Nephron (organoid): Measurements from ENCODE around the gene ACBD4.

Experiments used
- H3K27ac Mint-ChIP-seq, 3 experiments: 2 replicates each; pipeline ENCODE4 v1.8.0; 2020; ENCODE audit warnings: mixed read lengths in 3 of 3, mild to moderate bottlenecking in 2 of 3, moderate library complexity in 1 of 3
- H3K27me3 Mint-ChIP-seq: 2 replicates; pipeline ENCODE4 v1.8.0; 2021; ENCODE audit warnings: low read depth, mild to moderate bottlenecking, moderate library complexity, mixed read lengths
- H3K36me3 Mint-ChIP-seq: 2 replicates; pipeline ENCODE4 v1.8.0; 2020; ENCODE audit warnings: low read depth, mixed read lengths
- H3K4me1 Mint-ChIP-seq: 2 replicates; pipeline ENCODE4 v1.8.0; 2020; ENCODE audit warnings: mixed read lengths
- H3K4me3 Mint-ChIP-seq, 3 experiments: 2 replicates each; pipeline ENCODE4 v1.8.0; 2020; ENCODE audit warnings: mild to moderate bottlenecking in 3 of 3, mixed read lengths in 3 of 3, moderate library complexity in 2 of 3
- H3K9me3 Mint-ChIP-seq: 2 replicates; pipeline ENCODE4 v1.8.0; 2020; ENCODE audit warnings: mixed read lengths
- CTCF ChIP-seq, 3 experiments: fragments of 200-600 bp; sonication (generic); IDR thresholded peaks; one replicate each; pipeline ENCODE4 v1.5.0; 2021; ENCODE audit warnings: antibody characterized with exemption in 3 of 3; ENCODE audit not compliant: unreplicated experiment in 3 of 3

The ACBD4 gene

DNA sequence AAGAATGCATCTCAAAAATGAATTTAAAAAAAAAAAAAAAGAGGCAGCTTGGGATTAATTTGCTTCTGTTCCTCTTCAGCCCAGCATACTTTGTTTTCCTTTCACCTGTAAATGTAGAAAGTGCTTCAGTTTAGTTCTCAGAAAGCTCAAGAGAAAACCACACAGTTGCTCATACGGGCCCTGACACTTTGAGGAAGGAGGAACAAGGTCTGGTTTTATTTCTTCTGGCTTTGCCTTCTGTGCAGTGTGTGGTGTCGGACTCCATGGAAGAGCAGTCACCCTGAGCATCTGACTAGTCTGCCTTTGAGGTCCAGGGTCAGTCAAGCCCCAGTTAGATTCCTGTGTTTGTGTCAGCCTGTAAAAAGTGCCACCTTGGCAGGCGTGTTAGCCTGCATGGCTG lies 46.7 kb upstream of the ACBD4 start:
- H3K9me3 Mint-ChIP-seq, result no peaks in the 10 kb centered on the region

DNA sequence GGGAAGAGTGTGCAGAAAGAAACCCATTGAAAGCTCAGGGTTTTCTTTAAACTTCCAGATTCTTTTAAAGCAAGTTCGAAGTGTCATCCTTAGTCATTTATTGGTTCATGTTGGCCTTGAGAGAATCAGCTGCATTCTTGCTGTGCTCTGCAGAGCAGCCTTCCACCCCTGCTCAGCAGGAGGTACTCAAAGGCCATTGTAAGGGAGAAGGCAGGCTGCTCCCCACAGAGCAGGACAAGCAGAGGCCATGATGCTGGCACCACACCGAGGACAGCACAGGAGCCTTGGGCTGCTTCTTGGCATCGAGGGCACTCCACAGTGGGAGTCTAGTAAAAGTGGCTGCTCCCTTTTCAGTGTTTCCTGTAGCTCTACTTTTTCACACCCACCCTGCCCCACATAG lies 44.8 kb upstream of the ACBD4 start:
- H3K27ac Mint-ChIP-seq, result no peak overlapping the region
- no peaks in the 10 kb centered on the region for H3K4me1 Mint-ChIP-seq
- no peak overlapping the region for H3K4me3 Mint-ChIP-seq
- H3K9me3 Mint-ChIP-seq, result no peaks in the 10 kb centered on the region
- H3K36me3 Mint-ChIP-seq, result peaks cover 62% of the 10 kb centered on the region
- TF ChIP-seq CTCF (IDR thresholded peaks at IDR 0.05; ENCODE audit: unreplicated experiment in 3 of 3), result no peak
- H3K27me3 Mint-ChIP-seq, result no peaks in the 10 kb centered on the region

More for the DNA sequence above, 46.7 kb upstream of the ACBD4 start:
- no peaks in the 10 kb centered on the region for H3K4me1 Mint-ChIP-seq
- peaks cover 60% of the 10 kb centered on the region for H3K36me3 Mint-ChIP-seq
- no peak overlapping the region for H3K27ac Mint-ChIP-seq
- no peak for TF ChIP-seq CTCF (IDR thresholded peaks at IDR 0.05; ENCODE audit: unreplicated experiment in 3 of 3)
- no peak overlapping the region for H3K4me3 Mint-ChIP-seq
- H3K27me3 Mint-ChIP-seq, result no peaks in the 10 kb centered on the region

GRCh38 chr17:45091778-45092425 lies 43.6 kb upstream of the ACBD4 start:
- H3K4me1 Mint-ChIP-seq, result no peaks in the 10 kb centered on the region
- H3K9me3 Mint-ChIP-seq, result no peaks in the 10 kb centered on the region
- H3K27ac Mint-ChIP-seq, result no peak overlapping the region
- no peak for TF ChIP-seq CTCF (IDR thresholded peaks at IDR 0.05; ENCODE audit: unreplicated experiment in 3 of 3)
- no peak overlapping the region for H3K4me3 Mint-ChIP-seq
- peaks cover 65% of the 10 kb centered on the region for H3K36me3 Mint-ChIP-seq
- H3K27me3 Mint-ChIP-seq, result no peaks in the 10 kb centered on the region

DNA sequence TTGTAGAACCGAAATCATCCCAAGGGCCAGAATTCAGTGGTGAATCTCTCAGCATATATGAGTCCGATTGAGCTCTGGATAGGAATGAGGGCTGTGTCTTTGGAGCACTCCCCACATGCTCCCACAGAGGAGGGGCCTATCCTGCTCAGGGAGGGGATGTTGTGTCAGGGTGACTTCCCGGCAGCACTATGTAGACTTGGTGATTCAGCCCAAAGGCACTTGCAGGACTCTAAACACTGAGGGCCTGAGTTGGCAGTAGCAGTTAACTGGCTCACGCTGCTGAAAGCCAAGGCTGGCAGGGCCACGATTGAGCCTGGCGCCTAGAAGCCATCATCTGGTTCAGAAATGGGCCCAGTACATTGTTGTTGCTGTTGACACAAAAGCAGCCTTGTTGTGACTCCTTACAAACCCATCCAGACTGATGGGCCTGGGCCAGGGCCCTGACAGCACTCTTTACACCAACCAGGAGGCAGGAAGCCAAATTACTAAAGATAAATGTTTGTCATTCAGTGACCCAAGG lies 42.5 kb upstream of the ACBD4 start:
- no peaks in the 10 kb centered on the region for H3K4me1 Mint-ChIP-seq
- H3K27ac Mint-ChIP-seq, result peak overlapping the region in 1 of 3 experiments; percentile 30

GRCh38 chr17:45093444-45094110 lies 41.9 kb upstream of the ACBD4 start:
- H3K9me3 Mint-ChIP-seq, result no peaks in the 10 kb centered on the region
- peaks cover 66% of the 10 kb centered on the region for H3K36me3 Mint-ChIP-seq
- no peak overlapping the region for H3K4me3 Mint-ChIP-seq
- TF ChIP-seq CTCF (IDR thresholded peaks at IDR 0.05; ENCODE audit: unreplicated experiment in 3 of 3), result no peak
- H3K27ac Mint-ChIP-seq, result peak overlapping the region in 1 of 3 experiments; percentile 30
- no peaks in the 10 kb centered on the region for H3K4me1 Mint-ChIP-seq
- peaks cover 4% of the 10 kb centered on the region for H3K27me3 Mint-ChIP-seq

More for the DNA sequence above, 42.5 kb upstream of the ACBD4 start:
- Mint-ChIP-seq H3K27me3 (peaks cover 2% of the 10 kb centered on the region), H3K4me3 (no peak overlapping the region), H3K36me3 (peaks cover 65% of the 10 kb centered on the region), H3K9me3 (no peaks in the 10 kb centered on the region)
- no peak for TF ChIP-seq CTCF (IDR thresholded peaks at IDR 0.05; ENCODE audit: unreplicated experiment in 3 of 3)
